ENCODE results near the gene RUSF1. TPM values are rescaled to one million over a fixed set of nuclear protein-coding genes. Genes with fewer than 3 reads are reported as not detected.
A peak's percentile ranks its signal among the peaks of the same experiment; 100 is the strongest.

The RUSF1 gene
- total RNA-seq, 1 donor from 2014 or later, result 54.9 TPM

GRCh38 chr16:31501966-31502348 is 6.2 kb downstream of the RUSF1 start:
- Histone ChIP-seq H3K27me3 (ENCODE audit: low read depth) (no peaks in the 10 kb centered on the region), H3K27ac (no peak overlapping the region), H3K9me3 (no peaks in the 10 kb centered on the region), H3K36me3 (peaks cover 43% of the 10 kb centered on the region), H3K4me3 (no peak overlapping the region), H3K4me1 (peaks cover 42% of the 10 kb centered on the region)
- intact Hi-C loops (cut with DNase I), result no loop called here
- ATAC-seq (no peak), DNase-seq (no peak)
- TF ChIP-seq CTCF (IDR thresholded peaks at IDR 0.05), result no peak

- Histone ChIP-seq H3K27ac (no peak overlapping the region), H3K27me3 (ENCODE audit: low read depth) (no peaks in the 10 kb centered on the region), H3K4me3 (no peak overlapping the region), H3K4me1 (peaks cover 37% of the 10 kb centered on the region), H3K36me3 (peaks cover 49% of the 10 kb centered on the region), H3K9me3 (no peaks in the 10 kb centered on the region)
- TF ChIP-seq CTCF (IDR thresholded peaks at IDR 0.05), result no peak
- ATAC-seq (no peak), DNase-seq (no peak)
- intact Hi-C loops (cut with DNase I), result no loop called here
Measured at GRCh38 chr16:31501226-31501965, 6.8 kb downstream of the RUSF1 start.

- no peak for TF ChIP-seq CTCF (IDR thresholded peaks at IDR 0.05)
- no peaks in the 10 kb centered on the region for H3K9me3 ChIP-seq
- no peaks in the 10 kb centered on the region for H3K27me3 ChIP-seq (ENCODE audit: low read depth)
- ATAC-seq (no peak), DNase-seq (no peak)
- peaks cover 43% of the 10 kb centered on the region for H3K4me1 ChIP-seq
- no peak overlapping the region for H3K4me3 ChIP-seq
- no peak overlapping the region for H3K27ac ChIP-seq
- intact Hi-C loops (cut with DNase I), result no loop called here
- H3K36me3 ChIP-seq, result peaks cover 53% of the 10 kb centered on the region
Measured at GRCh38 chr16:31499928-31500327, 8.3 kb downstream of the RUSF1 start.

- Histone ChIP-seq H3K4me3 (no peak overlapping the region), H3K36me3 (peaks cover 62% of the 10 kb centered on the region), H3K9me3 (no peaks in the 10 kb centered on the region), H3K27me3 (ENCODE audit: low read depth) (no peaks in the 10 kb centered on the region), H3K27ac (no peak overlapping the region), H3K4me1 (peaks cover 32% of the 10 kb centered on the region)
- intact Hi-C loops (cut with DNase I), result no loop called here
- DNase-seq, result no peak
- TF ChIP-seq CTCF (IDR thresholded peaks at IDR 0.05), result no peak
- no peak for ATAC-seq
Measured at GRCh38 chr16:31498493-31498892, 9.7 kb downstream of the RUSF1 start.

GRCh38 chr16:31496670-31497069 is 11.5 kb downstream of the RUSF1 start:
- Histone ChIP-seq H3K4me3 (no peak overlapping the region), H3K27me3 (ENCODE audit: low read depth) (no peaks in the 10 kb centered on the region), H3K27ac (peak overlapping the region; percentile 31), H3K4me1 (peaks cover 17% of the 10 kb centered on the region), H3K9me3 (no peaks in the 10 kb centered on the region), H3K36me3 (peaks cover 80% of the 10 kb centered on the region)
- intact Hi-C loops (cut with DNase I), result no loop called here
- no peak for TF ChIP-seq CTCF (IDR thresholded peaks at IDR 0.05)
- DNase-seq (peak; percentile 81), ATAC-seq (peak; percentile 83 to 89)

Data from lower lobe of right lung (tissue), 2 donors.